Liver (tissue), 9 donors: ENCODE results near the gene ATXN7L1. TPM values are rescaled to one million over a fixed set of nuclear protein-coding genes. Genes with fewer than 3 reads are reported as not detected.

Experiments used
- DNase-seq: peaks from one replicate; pipeline ENCODE4 v3.0.0-alpha.2; 2017; ENCODE audit warnings: low spot score
- H3K27ac ChIP-seq, 2 donors: one replicate each; pipeline ENCODE4 v1.7.0; 2013; ENCODE audit warnings: inconsistent platforms in 2 of 2, low read length in 2 of 2, control low read depth in 1 of 2, low read depth in 1 of 2, mild to moderate bottlenecking in 1 of 2
- H3K27me3 ChIP-seq, 4 donors: one replicate each; pipeline versions ENCODE4 v1.6.1 to v1.7.0; 2013; ENCODE audit warnings: low read length in 3 of 4, inconsistent platforms in 1 of 4, mild to moderate bottlenecking in 1 of 4, moderate library complexity in 1 of 4; ENCODE audit not compliant: control insufficient read depth in 4 of 4, insufficient read depth in 4 of 4
- H3K36me3 ChIP-seq, 4 donors: one replicate each; pipeline versions ENCODE4 v1.6.1 to v1.7.0; 2013; ENCODE audit warnings: low read length in 3 of 4, mild to moderate bottlenecking in 3 of 4, low read depth in 1 of 4, moderate library complexity in 1 of 4; ENCODE audit not compliant: control insufficient read depth in 4 of 4, insufficient read depth in 3 of 4
- H3K4me1 ChIP-seq, 4 donors: one replicate each; pipeline versions ENCODE4 v1.6.1 to v1.7.0; 2013; ENCODE audit warnings: low read length in 3 of 4, mild to moderate bottlenecking in 3 of 4, moderate library complexity in 1 of 4; ENCODE audit not compliant: control insufficient read depth in 4 of 4, insufficient read depth in 4 of 4
- H3K4me3 ChIP-seq, 3 donors: one replicate each; pipeline versions ENCODE4 v1.6.1 to v1.7.0; 2013; ENCODE audit warnings: low read length in 3 of 3, control low read depth in 1 of 3, low read depth in 1 of 3, mild to moderate bottlenecking in 1 of 3
- H3K9ac ChIP-seq, 2 donors: one replicate each; pipeline ENCODE4 v1.7.0; 2013; ENCODE audit warnings: low read length in 2 of 2, mild to moderate bottlenecking in 2 of 2, moderate library complexity in 2 of 2, control low read depth in 1 of 2, low read depth in 1 of 2
- H3K9me3 ChIP-seq, 4 donors: one replicate each; pipeline versions ENCODE4 v1.6.1 to v1.7.0; 2013; ENCODE audit warnings: low read length in 3 of 4; ENCODE audit not compliant: control insufficient read depth in 4 of 4
- EGR1 ChIP-seq, 2 donors: IDR thresholded peaks; 2 replicates each; pipeline ENCODE4 v1.6.1; 2016 to 2018; ENCODE audit warnings: antibody characterized with exemption in 2 of 2, low read depth in 2 of 2
- FOXA1 ChIP-seq: IDR thresholded peaks from 2 replicates; pipeline ENCODE4 v1.6.1; 2016; ENCODE audit warnings: antibody characterized with exemption
- FOXA2 ChIP-seq: IDR thresholded peaks from 2 replicates; pipeline ENCODE4 v1.6.1; 2016; ENCODE audit warnings: antibody characterized with exemption
- GABPA ChIP-seq, 2 donors: IDR thresholded peaks in 1 of 2; conservative IDR thresholded peaks in 1 of 2; 2 replicates each; pipeline ENCODE4 v1.6.1; 2016; ENCODE audit warnings: antibody characterized with exemption in 2 of 2, mild to moderate bottlenecking in 1 of 2, moderate library complexity in 1 of 2
- HNF4A ChIP-seq, 2 donors: conservative IDR thresholded peaks; 2 replicates each; pipeline ENCODE4 v1.6.1; 2016; ENCODE audit warnings: antibody characterized with exemption in 2 of 2, mild to moderate bottlenecking in 2 of 2
- HNF4G ChIP-seq: IDR thresholded peaks from 2 replicates; pipeline ENCODE4 v1.6.1; 2016; ENCODE audit warnings: antibody characterized with exemption
- JUND ChIP-seq, 2 donors: IDR thresholded peaks; 2 replicates each; pipeline ENCODE4 v1.6.1; 2016; ENCODE audit warnings: antibody characterized with exemption in 2 of 2
- NR2F2 ChIP-seq: IDR thresholded peaks from 2 replicates; pipeline ENCODE4 v1.6.1; 2016; ENCODE audit warnings: antibody characterized with exemption
- RAD21 ChIP-seq, 2 donors: IDR thresholded peaks; 2 replicates each; pipeline ENCODE4 v1.6.1; 2016; ENCODE audit warnings: antibody characterized with exemption in 2 of 2, mild to moderate bottlenecking in 2 of 2
- RXRA ChIP-seq, 2 donors: IDR thresholded peaks; 2 replicates each; pipeline ENCODE4 v1.6.1; 2017 to 2018; ENCODE audit warnings: antibody characterized with exemption in 2 of 2, mild to moderate bottlenecking in 1 of 2
- SP1 ChIP-seq: IDR thresholded peaks from 2 replicates; pipeline ENCODE4 v1.6.1; 2018; ENCODE audit warnings: antibody characterized with exemption, mild to moderate bottlenecking
- TAF1 ChIP-seq: conservative IDR thresholded peaks from 2 replicates; pipeline ENCODE4 v1.6.1; 2016; ENCODE audit warnings: antibody characterized with exemption, mild to moderate bottlenecking
- YY1 ChIP-seq: IDR thresholded peaks from 2 replicates; pipeline ENCODE4 v1.6.1; 2016; ENCODE audit warnings: antibody characterized with exemption, mild to moderate bottlenecking
- WGBS: extraction: QIAGEN DNeasy Blood & Tissue Kit; methylation state at CpG from one replicate; pipeline ENCODE4 v1.1.7; 2013; 5-methylcytosine and 5-hydroxymethylcytosine counted together
- polyA plus RNA-seq, 2 donors: library from polyadenylated mRNA; stranded (reverse) in 1 of 2; unstranded in 1 of 2; fragments of 200-250 nt in 1 of 2; fragments of >200 nt in 1 of 2; fragmentation: Nextera tagmentation in 1 of 2; extraction: Ambion mirVana in 1 of 2; gene quantifications; one replicate each; pipeline versions ENCODE4 v1.2.1 to v1.2.3, GENCODE V29; 2013 to 2015
- total RNA-seq, 2 donors: library from RNA; depleted of rRNA; stranded (reverse); fragments of >200 nt; gene quantifications; one replicate each; pipeline ENCODE4 v1.2.3, GENCODE V29; 2014
- TF ChIP-seq, protein P1 (sequence below): IDR thresholded peaks from 2 replicates; pipeline ENCODE4 v1.6.1; 2016; ENCODE audit warnings: antibody characterized with exemption
- TF ChIP-seq, protein P2 (sequence below): IDR thresholded peaks from 2 replicates; pipeline ENCODE4 v1.6.1; 2016; ENCODE audit warnings: antibody characterized with exemption, mild to moderate bottlenecking
- donor health status: healthy.
- donor health status: healthy.
- donor health status: healthy.
- donor health status: healthy.
- donor health status: healthy.

Gene ATXN7L1
- total and polyA plus RNA-seq, 4 donors, result 2.1 to 7.4 (median 5.3) TPM

DNA sequence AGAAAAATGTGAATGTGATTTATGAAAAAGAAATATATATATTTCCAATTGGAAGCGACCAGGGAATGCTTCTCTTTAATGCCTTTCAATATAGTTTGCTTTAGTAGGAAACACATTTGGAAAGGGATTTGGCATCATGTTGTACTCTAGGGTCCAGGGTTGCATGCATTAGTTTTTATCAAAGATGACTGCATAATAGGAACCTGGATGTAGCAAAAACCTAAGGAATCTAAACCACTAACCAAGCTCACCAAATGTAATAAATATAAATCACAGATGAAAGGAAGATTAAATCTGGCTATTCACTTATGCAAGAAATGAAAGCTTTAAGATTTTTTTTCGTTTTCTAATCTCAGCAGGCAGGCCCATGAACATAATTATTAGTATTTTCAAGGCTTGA lies 120.0 kb downstream of the ATXN7L1 start (continued):
- TF ChIP-seq HNF4G (no peak), JUND (IDR thresholded peaks at IDR 0.05) (no peak), YY1 (no peak), NR2F2 (no peak), FOXA2 (no peak), EGR1 (IDR thresholded peaks at IDR 0.05; ENCODE audit: low read depth in 2 of 2) (no peak)
- TF ChIP-seq, protein P1, sequence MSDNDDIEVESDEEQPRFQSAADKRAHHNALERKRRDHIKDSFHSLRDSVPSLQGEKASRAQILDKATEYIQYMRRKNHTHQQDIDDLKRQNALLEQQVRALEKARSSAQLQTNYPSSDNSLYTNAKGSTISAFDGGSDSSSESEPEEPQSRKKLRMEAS, result no peak
- TF ChIP-seq, protein P2, sequence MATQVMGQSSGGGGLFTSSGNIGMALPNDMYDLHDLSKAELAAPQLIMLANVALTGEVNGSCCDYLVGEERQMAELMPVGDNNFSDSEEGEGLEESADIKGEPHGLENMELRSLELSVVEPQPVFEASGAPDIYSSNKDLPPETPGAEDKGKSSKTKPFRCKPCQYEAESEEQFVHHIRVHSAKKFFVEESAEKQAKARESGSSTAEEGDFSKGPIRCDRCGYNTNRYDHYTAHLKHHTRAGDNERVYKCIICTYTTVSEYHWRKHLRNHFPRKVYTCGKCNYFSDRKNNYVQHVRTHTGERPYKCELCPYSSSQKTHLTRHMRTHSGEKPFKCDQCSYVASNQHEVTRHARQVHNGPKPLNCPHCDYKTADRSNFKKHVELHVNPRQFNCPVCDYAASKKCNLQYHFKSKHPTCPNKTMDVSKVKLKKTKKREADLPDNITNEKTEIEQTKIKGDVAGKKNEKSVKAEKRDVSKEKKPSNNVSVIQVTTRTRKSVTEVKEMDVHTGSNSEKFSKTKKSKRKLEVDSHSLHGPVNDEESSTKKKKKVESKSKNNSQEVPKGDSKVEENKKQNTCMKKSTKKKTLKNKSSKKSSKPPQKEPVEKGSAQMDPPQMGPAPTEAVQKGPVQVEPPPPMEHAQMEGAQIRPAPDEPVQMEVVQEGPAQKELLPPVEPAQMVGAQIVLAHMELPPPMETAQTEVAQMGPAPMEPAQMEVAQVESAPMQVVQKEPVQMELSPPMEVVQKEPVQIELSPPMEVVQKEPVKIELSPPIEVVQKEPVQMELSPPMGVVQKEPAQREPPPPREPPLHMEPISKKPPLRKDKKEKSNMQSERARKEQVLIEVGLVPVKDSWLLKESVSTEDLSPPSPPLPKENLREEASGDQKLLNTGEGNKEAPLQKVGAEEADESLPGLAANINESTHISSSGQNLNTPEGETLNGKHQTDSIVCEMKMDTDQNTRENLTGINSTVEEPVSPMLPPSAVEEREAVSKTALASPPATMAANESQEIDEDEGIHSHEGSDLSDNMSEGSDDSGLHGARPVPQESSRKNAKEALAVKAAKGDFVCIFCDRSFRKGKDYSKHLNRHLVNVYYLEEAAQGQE, result no peak

DNA sequence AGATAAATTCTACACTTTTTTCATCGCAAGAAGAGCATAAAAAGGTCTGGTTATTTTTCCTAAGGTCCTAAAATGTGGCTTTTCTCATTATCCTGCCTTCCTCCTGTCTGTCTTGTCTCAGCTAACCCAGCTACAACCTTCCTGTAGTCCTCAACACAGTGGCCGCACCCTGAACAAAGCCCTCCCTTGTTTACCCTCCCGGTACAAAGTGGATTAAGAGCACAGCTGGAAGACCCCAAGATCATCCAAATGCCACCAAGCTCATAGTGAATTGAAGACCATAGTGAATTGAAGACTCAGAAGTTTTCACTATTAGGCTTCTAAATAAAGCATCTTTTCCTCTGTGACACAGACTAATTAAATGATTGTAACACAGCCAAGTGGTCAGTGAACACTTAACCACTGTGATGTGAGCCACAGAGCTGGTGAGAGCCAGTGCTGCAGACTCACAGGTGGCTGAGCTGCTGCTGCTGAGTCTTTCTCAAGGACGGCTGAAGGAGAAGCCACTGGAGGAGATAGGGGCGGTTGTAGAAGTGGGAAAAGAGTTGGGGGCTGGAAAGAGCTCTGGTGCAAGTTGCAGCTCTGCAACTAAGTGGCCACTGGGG lies 123.6 kb downstream of the ATXN7L1 start:
- no peaks in the 10 kb centered on the region for H3K9me3 ChIP-seq
- H3K4me3 ChIP-seq, result no peak overlapping the region
- no peak overlapping the region for H3K9ac ChIP-seq
- 96% methylated on average over 5 of the region's 5 CpGs for WGBS
- no peaks in the 10 kb centered on the region for H3K27me3 ChIP-seq
- no peak overlapping the region for H3K27ac ChIP-seq
- no peak for TF ChIP-seq RXRA (IDR thresholded peaks at IDR 0.05)
- TF ChIP-seq SP1, result no peak
- TF ChIP-seq HNF4G, result no peak
- no peak for TF ChIP-seq FOXA1
- TF ChIP-seq TAF1, result no peak
- TF ChIP-seq, protein P2, result no peak
- TF ChIP-seq GABPA (IDR thresholded peaks at IDR 0.05 in 1 of 2, conservative IDR thresholded peaks at IDR 0.05 in 1 of 2), result no peak
- no peak for TF ChIP-seq RAD21 (IDR thresholded peaks at IDR 0.05)
- no peak for TF ChIP-seq HNF4A (conservative IDR thresholded peaks at IDR 0.05)
- TF ChIP-seq YY1, result no peak
- no peak for TF ChIP-seq JUND (IDR thresholded peaks at IDR 0.05)
- H3K36me3 ChIP-seq, result no peaks in the 10 kb centered on the region
- H3K4me1 ChIP-seq, result no peaks in the 10 kb centered on the region
- DNase-seq, result no peak
